Nephron progenitor cell (in vitro differentiated cells): Measurements from ENCODE around the gene SLC35D1.

ENCODE experiments used
- DNase-seq: peaks from one replicate; pipeline ENCODE4 v3.0.0; 2021
- H3K27ac Mint-ChIP-seq: 2 replicates; pipeline ENCODE4 v1.8.0; 2021; ENCODE audit warnings: mild to moderate bottlenecking, moderate library complexity, mixed read lengths
- H3K27me3 Mint-ChIP-seq: 2 replicates; pipeline ENCODE4 v1.8.0; 2021; ENCODE audit warnings: mild to moderate bottlenecking, low read depth, mixed read lengths; ENCODE audit not compliant: poor library complexity
- H3K36me3 Mint-ChIP-seq: 2 replicates; pipeline ENCODE4 v1.8.0; 2021; ENCODE audit warnings: low read depth, mixed read lengths
- H3K4me1 Mint-ChIP-seq: 2 replicates; pipeline ENCODE4 v1.8.0; 2021; ENCODE audit warnings: mixed read lengths
- H3K4me3 Mint-ChIP-seq: 2 replicates; pipeline ENCODE4 v1.8.0; 2021; ENCODE audit warnings: mild to moderate bottlenecking, moderate library complexity, mixed read lengths
- H3K9me3 Mint-ChIP-seq: 2 replicates; pipeline ENCODE4 v1.8.0; 2021; ENCODE audit warnings: mild to moderate bottlenecking, moderate library complexity, mixed read lengths
- TF ChIP-seq, protein P1 (sequence below): fragments of 200-600 bp; sonication (generic); IDR thresholded peaks from 2 replicates; pipeline ENCODE4 v1.5.0; 2021; ENCODE audit warnings: antibody characterized with exemption

SLC35D1 gene

DNA sequence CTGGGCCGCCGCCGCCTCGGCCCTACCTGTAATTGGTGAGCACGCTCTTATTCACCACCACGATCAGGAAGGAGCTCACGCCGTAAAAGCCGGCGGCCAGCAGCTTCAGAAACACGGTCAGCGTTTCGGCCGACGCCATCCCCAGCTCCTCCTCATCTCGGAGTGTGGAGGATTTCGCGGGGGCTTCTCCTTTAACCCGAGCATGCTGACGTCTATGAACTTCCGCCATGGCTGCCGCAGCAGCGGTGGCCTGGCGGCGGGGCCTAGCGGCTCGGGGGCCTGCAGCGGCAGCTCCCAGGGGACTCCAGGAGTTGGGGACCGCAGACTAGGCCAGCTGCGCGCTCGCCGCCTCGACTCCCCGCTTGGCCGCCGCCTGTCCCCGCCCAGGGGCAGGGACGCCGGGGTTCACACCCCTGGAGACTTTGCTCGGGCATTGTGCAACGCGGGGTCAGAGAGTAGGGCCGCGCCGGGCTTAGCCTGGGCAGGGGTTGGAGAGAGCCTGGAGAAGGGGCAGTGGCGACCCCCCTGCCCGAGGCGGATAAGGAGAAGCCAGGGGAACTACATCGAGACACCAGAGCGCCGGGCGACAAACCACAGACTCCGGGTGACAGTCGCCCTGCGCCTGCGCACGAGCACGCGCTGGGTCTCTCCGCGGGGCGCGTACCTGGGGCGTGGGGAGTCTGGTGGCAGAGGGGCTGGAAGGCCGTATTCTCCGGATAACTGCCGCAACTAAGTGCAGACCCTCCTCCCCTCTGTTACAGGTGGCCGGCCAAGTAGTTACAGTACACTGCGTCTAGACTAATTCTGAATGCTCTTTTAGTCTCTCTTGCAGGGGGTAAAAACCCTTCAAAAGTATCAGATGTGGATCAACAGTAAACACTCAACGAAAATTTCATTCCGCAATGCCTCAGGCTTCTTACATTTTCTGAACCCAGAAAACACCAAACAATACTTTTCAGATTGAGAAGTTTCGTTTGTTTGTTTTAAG lies at the start of gene SLC35D1:
TSS of gene SLC35D1 (minus strand) at position 364 of the 988 bp plus-strand sequence. CDS start at position 229, 135 bp downstream.
- peaks cover 21% of the 10 kb centered on the region for H3K36me3 Mint-ChIP-seq
- peaks cover 4% of the 10 kb centered on the region for H3K27me3 Mint-ChIP-seq
- no peaks in the 10 kb centered on the region for H3K9me3 Mint-ChIP-seq
- DNase-seq, result peak; percentile 86
- H3K4me3 Mint-ChIP-seq, result peak within 1 kb of the TSS; percentile 93
- TF ChIP-seq, protein P1, sequence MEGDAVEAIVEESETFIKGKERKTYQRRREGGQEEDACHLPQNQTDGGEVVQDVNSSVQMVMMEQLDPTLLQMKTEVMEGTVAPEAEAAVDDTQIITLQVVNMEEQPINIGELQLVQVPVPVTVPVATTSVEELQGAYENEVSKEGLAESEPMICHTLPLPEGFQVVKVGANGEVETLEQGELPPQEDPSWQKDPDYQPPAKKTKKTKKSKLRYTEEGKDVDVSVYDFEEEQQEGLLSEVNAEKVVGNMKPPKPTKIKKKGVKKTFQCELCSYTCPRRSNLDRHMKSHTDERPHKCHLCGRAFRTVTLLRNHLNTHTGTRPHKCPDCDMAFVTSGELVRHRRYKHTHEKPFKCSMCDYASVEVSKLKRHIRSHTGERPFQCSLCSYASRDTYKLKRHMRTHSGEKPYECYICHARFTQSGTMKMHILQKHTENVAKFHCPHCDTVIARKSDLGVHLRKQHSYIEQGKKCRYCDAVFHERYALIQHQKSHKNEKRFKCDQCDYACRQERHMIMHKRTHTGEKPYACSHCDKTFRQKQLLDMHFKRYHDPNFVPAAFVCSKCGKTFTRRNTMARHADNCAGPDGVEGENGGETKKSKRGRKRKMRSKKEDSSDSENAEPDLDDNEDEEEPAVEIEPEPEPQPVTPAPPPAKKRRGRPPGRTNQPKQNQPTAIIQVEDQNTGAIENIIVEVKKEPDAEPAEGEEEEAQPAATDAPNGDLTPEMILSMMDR, result no peak
- peaks cover 40% of the 10 kb centered on the region for H3K4me1 Mint-ChIP-seq
- H3K27ac Mint-ChIP-seq, result peak within 1 kb of the TSS; percentile 96

DNA sequence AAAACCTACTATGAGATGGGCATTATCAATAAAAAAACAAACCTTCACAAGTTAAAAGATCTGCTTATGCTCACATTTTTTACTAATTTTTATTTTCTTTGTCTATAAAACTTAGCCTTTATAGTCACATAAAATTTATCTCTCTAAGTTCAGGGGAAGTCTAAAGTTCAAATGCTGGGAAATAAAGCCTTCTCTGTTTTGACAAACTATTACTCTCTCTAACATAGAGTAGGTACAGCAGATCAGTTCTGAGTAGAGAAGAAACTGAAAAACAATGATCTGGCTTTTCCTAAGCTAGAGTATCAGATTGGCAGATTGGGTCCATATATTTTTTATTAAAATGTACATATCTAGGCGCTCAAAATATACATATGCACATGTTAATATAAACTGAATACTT lies 49.6 kb upstream of the SLC35D1 start:
- TF ChIP-seq, protein P1, result no peak
- Mint-ChIP-seq H3K4me1 (peaks cover 6% of the 10 kb centered on the region), H3K4me3 (no peak overlapping the region), H3K27me3 (peaks cover 2% of the 10 kb centered on the region), H3K36me3 (no peaks in the 10 kb centered on the region), H3K9me3 (no peaks in the 10 kb centered on the region), H3K27ac (no peak overlapping the region)
- DNase-seq, result no peak

DNA sequence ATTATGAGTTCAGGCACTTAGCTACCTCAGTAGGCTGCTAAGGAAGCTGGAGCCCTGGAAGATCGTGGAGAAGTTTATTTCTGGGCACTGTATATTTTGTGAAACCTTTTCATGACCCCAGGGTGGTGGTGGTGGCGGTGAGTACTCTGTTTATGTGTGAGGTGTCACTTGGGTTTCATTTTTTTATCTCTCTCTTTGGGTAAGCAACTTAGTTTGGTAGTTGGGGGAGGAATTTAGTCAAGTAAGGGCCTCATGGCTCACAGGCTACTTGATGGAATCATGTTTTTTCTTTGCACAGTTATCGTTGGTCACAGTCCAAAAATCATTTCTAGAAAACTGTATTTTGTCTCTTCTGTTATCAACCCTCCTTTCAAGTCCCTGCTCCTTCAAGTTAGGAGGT lies 46.9 kb upstream of the SLC35D1 start:
- Mint-ChIP-seq H3K27ac (no peak overlapping the region), H3K27me3 (peaks cover 2% of the 10 kb centered on the region), H3K9me3 (no peaks in the 10 kb centered on the region), H3K36me3 (no peaks in the 10 kb centered on the region), H3K4me3 (no peak overlapping the region), H3K4me1 (peaks cover 13% of the 10 kb centered on the region)
- DNase-seq, result no peak
- TF ChIP-seq, protein P1, result no peak

DNA sequence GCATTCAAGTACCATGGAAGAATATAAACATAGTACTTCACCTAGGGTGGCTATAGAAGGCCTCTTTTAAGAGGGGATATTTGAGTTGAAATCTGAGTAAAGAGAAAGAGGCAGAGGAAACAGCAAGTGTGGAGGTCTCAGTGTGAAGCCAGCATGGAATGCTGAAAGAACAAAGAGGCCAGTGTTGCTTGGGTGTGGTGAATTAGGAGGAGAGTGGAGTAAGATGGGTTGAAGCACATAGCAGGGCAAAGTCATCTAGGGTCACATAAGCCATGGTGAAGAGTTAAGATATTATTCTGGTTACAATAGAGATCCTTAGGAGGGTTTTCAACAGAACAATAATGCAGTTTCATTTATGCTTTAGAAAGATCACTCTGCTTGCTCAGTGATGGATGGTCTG lies 43.4 kb upstream of the SLC35D1 start:
- DNase-seq, result no peak
- H3K9me3 Mint-ChIP-seq, result no peaks in the 10 kb centered on the region
- peak overlapping the region; percentile 34 for H3K27ac Mint-ChIP-seq
- peaks cover 2% of the 10 kb centered on the region for H3K27me3 Mint-ChIP-seq
- H3K4me3 Mint-ChIP-seq, result no peak overlapping the region
- no peaks in the 10 kb centered on the region for H3K36me3 Mint-ChIP-seq
- TF ChIP-seq, protein P1, result no peak
- H3K4me1 Mint-ChIP-seq, result peaks cover 12% of the 10 kb centered on the region

DNA sequence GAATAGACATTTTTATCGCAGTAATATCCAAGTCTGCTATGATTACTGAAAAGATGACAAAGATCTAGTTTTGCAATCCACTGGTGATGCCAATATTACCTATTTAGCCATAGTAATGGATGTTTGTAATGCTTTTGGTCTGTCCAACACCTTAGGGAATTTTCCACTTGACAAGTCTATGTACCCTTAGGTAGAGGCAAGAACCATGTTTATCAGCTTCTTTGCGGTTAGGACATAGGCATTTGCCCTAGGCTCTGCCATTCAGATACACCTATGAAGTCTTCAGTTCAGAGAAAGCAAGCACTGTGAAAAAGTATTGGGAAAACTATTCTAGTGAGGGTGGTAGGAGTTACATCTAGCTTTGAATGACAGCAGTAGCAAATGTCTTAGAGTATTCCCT lies 40.2 kb upstream of the SLC35D1 start:
- TF ChIP-seq, protein P1, result no peak
- DNase-seq, result no peak
- peaks cover 7% of the 10 kb centered on the region for H3K4me1 Mint-ChIP-seq
- H3K27me3 Mint-ChIP-seq, result no peaks in the 10 kb centered on the region
- H3K36me3 Mint-ChIP-seq, result no peaks in the 10 kb centered on the region
- no peaks in the 10 kb centered on the region for H3K9me3 Mint-ChIP-seq
- no peak overlapping the region for H3K4me3 Mint-ChIP-seq
- H3K27ac Mint-ChIP-seq, result no peak overlapping the region
